ENCODE results near the gene SLC50A1. TPM values are rescaled to one million over a fixed set of nuclear protein-coding genes. Genes with fewer than 3 reads are reported as not detected.

The SLC50A1 gene
- total RNA-seq, 1 experiment from 2014 or later = 39.0 TPM

- H3K27ac Mint-ChIP-seq = no peak overlapping the region
- no peak for ATAC-seq
- H3K4me3 Mint-ChIP-seq = no peak overlapping the region
- ChIA-PET POLR2A (no interaction called here), CTCF (interaction anchor here (1.0 to 2.6 kb wide), 2 partner anchors 9 to 12 kb away, joined by 6 to 12 read pairs; partner anchors contain the start of gene KRTCAP2)
- peaks cover 33% of the 10 kb centered on the region for H3K36me3 Mint-ChIP-seq
- H3K27me3 Mint-ChIP-seq (ENCODE audit: low read depth) = no peaks in the 10 kb centered on the region
- TF ChIP-seq, protein P1, sequence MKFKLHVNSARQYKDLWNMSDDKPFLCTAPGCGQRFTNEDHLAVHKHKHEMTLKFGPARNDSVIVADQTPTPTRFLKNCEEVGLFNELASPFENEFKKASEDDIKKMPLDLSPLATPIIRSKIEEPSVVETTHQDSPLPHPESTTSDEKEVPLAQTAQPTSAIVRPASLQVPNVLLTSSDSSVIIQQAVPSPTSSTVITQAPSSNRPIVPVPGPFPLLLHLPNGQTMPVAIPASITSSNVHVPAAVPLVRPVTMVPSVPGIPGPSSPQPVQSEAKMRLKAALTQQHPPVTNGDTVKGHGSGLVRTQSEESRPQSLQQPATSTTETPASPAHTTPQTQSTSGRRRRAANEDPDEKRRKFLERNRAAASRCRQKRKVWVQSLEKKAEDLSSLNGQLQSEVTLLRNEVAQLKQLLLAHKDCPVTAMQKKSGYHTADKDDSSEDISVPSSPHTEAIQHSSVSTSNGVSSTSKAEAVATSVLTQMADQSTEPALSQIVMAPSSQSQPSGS (CRISPR knock-in tag; IDR thresholded peaks at IDR 0.05; ENCODE audit: borderline replicate concordance, low read depth) = no peak
- TF ChIP-seq GTF2I (CRISPR knock-in tag; conservative IDR thresholded peaks at IDR 0.05) (no peak), CTCF (IDR thresholded peaks at IDR 0.05) (no peak), JAZF1 (CRISPR knock-in tag; IDR thresholded peaks at IDR 0.05) (no peak), ZNF396 (CRISPR knock-in tag; IDR thresholded peaks at IDR 0.05; ENCODE audit: borderline replicate concordance) (no peak), SMAD4 (CRISPR knock-in tag; IDR thresholded peaks at IDR 0.05) (no peak), NFE2L1 (CRISPR knock-in tag; IDR thresholded peaks at IDR 0.05) (no peak), RORB (CRISPR knock-in tag; IDR thresholded peaks at IDR 0.05) (no peak), NR3C1 (CRISPR knock-in tag; conservative IDR thresholded peaks at IDR 0.05; ENCODE audit: low read depth) (no peak), PREB (CRISPR knock-in tag; IDR thresholded peaks at IDR 0.05; ENCODE audit: borderline replicate concordance) (no peak), NR2C2 (CRISPR knock-in tag; IDR thresholded peaks at IDR 0.05) (no peak), FOXK1 (CRISPR knock-in tag; IDR thresholded peaks at IDR 0.05) (no peak), ZNF416 (CRISPR knock-in tag; IDR thresholded peaks at IDR 0.05) (no peak), MAX (CRISPR knock-in tag; IDR thresholded peaks at IDR 0.05) (no peak)
- no peak for DNase-seq (ENCODE audit: low spot score)
- H3K9me3 Mint-ChIP-seq = no peaks in the 10 kb centered on the region
- H3K4me1 Mint-ChIP-seq = peaks cover 18% of the 10 kb centered on the region
Observed at GRCh38 chr1:155182052-155182550, 46.4 kb downstream of the SLC50A1 start.

DNA sequence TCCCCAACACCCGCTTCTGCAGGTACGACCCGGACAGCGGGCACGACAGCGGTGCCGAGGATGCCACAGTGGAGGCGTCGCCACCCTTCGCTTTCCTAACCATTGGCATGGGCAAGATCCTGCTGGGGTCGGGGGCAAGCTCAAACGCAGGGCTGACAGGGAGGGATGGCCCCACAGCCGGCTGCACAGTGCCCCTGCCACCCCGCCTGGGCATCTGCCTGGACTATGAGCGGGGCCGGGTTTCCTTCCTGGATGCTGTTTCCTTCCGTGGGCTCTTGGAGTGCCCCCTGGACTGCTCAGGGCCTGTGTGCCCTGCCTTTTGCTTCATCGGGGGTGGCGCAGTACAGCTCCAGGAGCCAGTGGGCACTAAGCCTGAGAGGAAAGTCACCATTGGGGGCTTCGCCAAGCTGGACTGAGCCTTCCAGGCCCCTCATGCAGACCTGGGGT lies 48.1 kb downstream of the SLC50A1 start:
- H3K27me3 Mint-ChIP-seq (ENCODE audit: low read depth) = no peaks in the 10 kb centered on the region
- no peak overlapping the region for H3K27ac Mint-ChIP-seq
- H3K4me1 Mint-ChIP-seq = peaks cover 29% of the 10 kb centered on the region
- ATAC-seq = no peak
- TF ChIP-seq ZNF396 (CRISPR knock-in tag; IDR thresholded peaks at IDR 0.05; ENCODE audit: borderline replicate concordance) (no peak), FOXP1 (CRISPR knock-in tag; IDR thresholded peaks at IDR 0.05; ENCODE audit: borderline replicate concordance) (no peak), ZSCAN18 (CRISPR knock-in tag; IDR thresholded peaks at IDR 0.05) (no peak), ZNF671 (CRISPR knock-in tag; IDR thresholded peaks at IDR 0.05) (no peak), FOXK1 (CRISPR knock-in tag; IDR thresholded peaks at IDR 0.05) (no peak), NR1H2 (CRISPR knock-in tag; IDR thresholded peaks at IDR 0.05) (no peak), IRF2 (CRISPR knock-in tag; IDR thresholded peaks at IDR 0.05; ENCODE audit: borderline replicate concordance, low read depth) (no peak)
- TF ChIP-seq, protein P2, sequence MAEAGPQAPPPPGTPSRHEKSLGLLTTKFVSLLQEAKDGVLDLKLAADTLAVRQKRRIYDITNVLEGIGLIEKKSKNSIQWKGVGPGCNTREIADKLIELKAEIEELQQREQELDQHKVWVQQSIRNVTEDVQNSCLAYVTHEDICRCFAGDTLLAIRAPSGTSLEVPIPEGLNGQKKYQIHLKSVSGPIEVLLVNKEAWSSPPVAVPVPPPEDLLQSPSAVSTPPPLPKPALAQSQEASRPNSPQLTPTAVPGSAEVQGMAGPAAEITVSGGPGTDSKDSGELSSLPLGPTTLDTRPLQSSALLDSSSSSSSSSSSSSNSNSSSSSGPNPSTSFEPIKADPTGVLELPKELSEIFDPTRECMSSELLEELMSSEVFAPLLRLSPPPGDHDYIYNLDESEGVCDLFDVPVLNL (CRISPR knock-in tag; IDR thresholded peaks at IDR 0.05; ENCODE audit: borderline replicate concordance, low read depth) = no peak
- ChIA-PET POLR2A (no interaction called here), CTCF (interaction anchor here (0.6 to 4.5 kb wide), 4 partner anchors 8 to 19 kb away, joined by 3 to 39 read pairs (median 34); partner anchors contain the start of gene KRTCAP2)
- H3K4me3 Mint-ChIP-seq = no peak overlapping the region
- H3K9me3 Mint-ChIP-seq = no peaks in the 10 kb centered on the region
- DNase-seq (ENCODE audit: low spot score) = no peak
- H3K36me3 Mint-ChIP-seq = peaks cover 23% of the 10 kb centered on the region

All from WTC11 (cell line).